Psoas muscle (tissue), 8 donors: Measurements from ENCODE around the gene GSG1L. TPM values are rescaled to one million over a fixed set of nuclear protein-coding genes. Genes with fewer than 3 reads are reported as not detected.

Experiments
- ATAC-seq, 4 donors: fragments of 200-7000 bp; cut with Tn5 transposase; one replicate each; pipeline ENCODE4 v1.9.1; 2020; ENCODE audit warnings: moderate library complexity in 3 of 4, mild to moderate bottlenecking in 2 of 4
- DNase-seq, 2 donors: peaks; one replicate each; pipeline ENCODE4 v3.0.0-alpha.2; 2020
- H3K27ac ChIP-seq: fragments of 200-600 bp; one replicate; pipeline ENCODE4 v1.8.0; 2022
- H3K27me3 ChIP-seq, 3 donors: fragments of 200-600 bp in 1 of 3; one replicate each; pipeline versions ENCODE4 v1.6.1 to v1.8.0; 2013 to 2022; ENCODE audit warnings: low read length in 2 of 3, mild to moderate bottlenecking in 2 of 3, moderate library complexity in 1 of 3; ENCODE audit not compliant: insufficient read depth in 3 of 3
- H3K36me3 ChIP-seq, 2 donors: fragments of 200-600 bp in 1 of 2; one replicate each; pipeline versions ENCODE4 v1.6.1 to v1.8.0; 2013 to 2022; ENCODE audit warnings: low read depth in 1 of 2, mild to moderate bottlenecking in 1 of 2, moderate library complexity in 1 of 2; ENCODE audit not compliant: insufficient read depth in 1 of 2
- H3K4me1 ChIP-seq: fragments of 200-600 bp; one replicate; pipeline ENCODE4 v1.8.0; 2022
- H3K4me3 ChIP-seq: fragments of 200-600 bp; one replicate; pipeline ENCODE4 v1.8.0; 2022; ENCODE audit warnings: mild to moderate bottlenecking
- H3K9me3 ChIP-seq: fragments of 200-600 bp; one replicate; pipeline ENCODE4 v1.8.0; 2022
- CTCF ChIP-seq: fragments of 200-600 bp; IDR thresholded peaks from one replicate; pipeline ENCODE4 v1.8.0; 2022; ENCODE audit warnings: antibody characterized with exemption
- WGBS, 3 donors: extraction: QIAGEN DNeasy Blood & Tissue Kit; methylation state at CpG; one replicate each; pipeline versions ENCODE4 v1.1.6 to v1.1.7; 2013; 5-methylcytosine and 5-hydroxymethylcytosine counted together
- intact Hi-C, 2 donors: fragments of 100-400 bp; cut with DNase I; formaldehyde crosslinking; loops; one replicate each; pipeline versions ENCODE4 v1.11.0 to v1.14.2; 2022
- polyA plus RNA-seq, 3 donors: library from polyadenylated mRNA; stranded (reverse); fragments of 200-250 nt; gene quantifications; one replicate each; pipeline ENCODE4 v1.2.3, GENCODE V29; 2013
- total RNA-seq, 4 donors: library from RNA; stranded (reverse); fragmentation: NEBNext Ultra II Directional in 2 of 4; extraction: Animal tissue kit (Norgen Biotek cat#: 25700) in 2 of 4; gene quantifications; one replicate each; pipeline versions ENCODE4 v1.2.1 to v1.2.4, GENCODE V29; 2021 to 2023
- donor health status: healthy with polysubstance abuse.
- donor health status: DM: no; HTN: no; CAD: no; lungs with moderate emphysema.
- donor health status: Bipolar disorder and iron deficiency.
- donor health status: healthy.
- donor health status: DM: yes; HTN: yes; CAD: no.
- donor health status: DM: no; HTN: no; CAD: no.
- donor health status: DM: no; HTN: no; CAD: no.
- donor health status: DM: yes; HTN: yes; CAD: no.

The GSG1L gene
- total and polyA plus RNA-seq, 7 donors: 0.04 to 0.17 (median 0.08) TPM; not detected in 2

GRCh38 chr16:28009586-28010373 lies 53.7 kb downstream of the GSG1L start:
- intact Hi-C loops: no loop called here
- ATAC-seq: no peak
- 78 to 83% (median 81%) methylated on average over 17 of the region's 17 CpGs for WGBS, 3 donors

DNA sequence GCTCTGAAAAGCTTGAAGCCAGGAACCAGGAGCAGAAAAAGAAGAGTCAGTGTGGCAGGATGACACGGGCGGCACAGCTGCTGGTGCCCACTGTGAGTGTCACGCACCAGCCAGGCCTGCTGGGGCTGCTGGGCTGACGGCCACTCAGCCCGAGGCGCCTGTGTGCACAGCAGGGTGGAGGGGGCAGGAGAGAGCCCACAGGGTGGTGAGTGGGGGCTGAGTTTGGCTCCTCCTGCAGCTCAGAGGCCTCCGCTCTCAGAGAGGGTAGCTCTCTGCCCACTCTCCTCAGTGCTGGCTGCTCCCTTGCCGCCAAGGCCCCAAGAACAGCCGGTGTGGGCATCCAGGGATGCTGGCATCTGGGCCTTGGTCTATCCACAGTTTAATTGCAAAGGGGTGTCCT lies 59.6 kb downstream of the GSG1L start:
- intact Hi-C loops: no loop called here
- Histone ChIP-seq H3K27ac (no peak overlapping the region), H3K36me3 (no peaks in the 10 kb centered on the region), H3K4me1 (no peaks in the 10 kb centered on the region), H3K4me3 (no peak overlapping the region), H3K9me3 (no peaks in the 10 kb centered on the region), H3K27me3 (peaks cover 0 to 6% (median 0%) of the 10 kb centered on the region in 3 donors)
- no peak for TF ChIP-seq CTCF
- 24 to 43% (median 28%) methylated on average over 9 of the region's 9 CpGs for WGBS, 3 donors
- no peak for DNase-seq
- ATAC-seq: peak in 2 of 4 donors; percentile 28 to 46

More at GRCh38 chr16:28009586-28010373, 53.7 kb downstream of the GSG1L start:
- DNase-seq: no peak
- no peak for TF ChIP-seq CTCF
- H3K27ac ChIP-seq: no peak overlapping the region
- H3K36me3 ChIP-seq: no peaks in the 10 kb centered on the region
- no peaks in the 10 kb centered on the region for H3K9me3 ChIP-seq
- no peak overlapping the region for H3K4me3 ChIP-seq
- H3K27me3 ChIP-seq: peaks cover 0 to 7% (median 5%) of the 10 kb centered on the region in 3 donors
- H3K4me1 ChIP-seq: no peaks in the 10 kb centered on the region

- no peak for ATAC-seq
- intact Hi-C loops: no loop called here
- H3K27me3 ChIP-seq: peaks cover 0 to 6% (median 0%) of the 10 kb centered on the region in 3 donors
- no peak for TF ChIP-seq CTCF
- H3K9me3 ChIP-seq: no peaks in the 10 kb centered on the region
- DNase-seq: no peak
- H3K36me3 ChIP-seq: no peaks in the 10 kb centered on the region
- H3K27ac ChIP-seq: no peak overlapping the region
- H3K4me3 ChIP-seq: no peak overlapping the region
- no peaks in the 10 kb centered on the region for H3K4me1 ChIP-seq
- WGBS, 3 donors: 54 to 58% (median 57%) methylated on average over 14 of the region's 14 CpGs
Measured at GRCh38 chr16:28003021-28003865, 60.3 kb downstream of the GSG1L start.

DNA sequence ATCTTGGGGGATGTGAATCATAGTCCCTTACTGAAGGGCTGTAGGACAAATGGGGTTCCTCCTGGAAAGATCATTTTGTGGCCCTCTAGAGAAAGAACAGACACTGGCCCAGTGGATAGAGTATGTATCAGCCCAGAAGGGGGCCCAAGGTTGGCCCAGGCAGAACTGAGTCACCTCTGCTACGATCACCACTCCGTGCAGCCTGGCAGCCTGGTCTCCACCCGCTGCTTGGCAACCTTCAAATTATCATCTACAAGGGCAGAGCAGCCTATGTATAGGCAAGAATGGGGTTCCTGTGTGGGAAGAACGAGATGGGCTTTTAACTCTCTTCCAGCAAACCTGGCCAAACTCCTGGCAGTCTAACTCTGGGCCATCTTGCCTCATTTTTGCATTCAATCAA lies 61.9 kb downstream of the GSG1L start:
- no peak for DNase-seq
- WGBS, 3 donors: 57 to 67% (median 60%) methylated on average over 4 of the region's 4 CpGs
- no peak for TF ChIP-seq CTCF
- Histone ChIP-seq H3K9me3 (no peaks in the 10 kb centered on the region), H3K36me3 (no peaks in the 10 kb centered on the region), H3K4me1 (no peaks in the 10 kb centered on the region), H3K4me3 (no peak overlapping the region), H3K27me3 (peaks cover 0 to 6% (median 0%) of the 10 kb centered on the region in 3 donors), H3K27ac (no peak overlapping the region)
- intact Hi-C loops: no loop called here
- no peak for ATAC-seq
